GM18508 (cell line): Measurements from ENCODE around the gene ZNF423.

Experiments
- ATAC-seq: cut with Tn5 transposase; IDR thresholded peaks from one replicate; pipeline ENCODE4 v1.9.1; 2021; ENCODE audit warnings: moderate number of reproducible peaks; ENCODE audit not compliant: insufficient read depth, unreplicated experiment

ZNF423 gene

DNA sequence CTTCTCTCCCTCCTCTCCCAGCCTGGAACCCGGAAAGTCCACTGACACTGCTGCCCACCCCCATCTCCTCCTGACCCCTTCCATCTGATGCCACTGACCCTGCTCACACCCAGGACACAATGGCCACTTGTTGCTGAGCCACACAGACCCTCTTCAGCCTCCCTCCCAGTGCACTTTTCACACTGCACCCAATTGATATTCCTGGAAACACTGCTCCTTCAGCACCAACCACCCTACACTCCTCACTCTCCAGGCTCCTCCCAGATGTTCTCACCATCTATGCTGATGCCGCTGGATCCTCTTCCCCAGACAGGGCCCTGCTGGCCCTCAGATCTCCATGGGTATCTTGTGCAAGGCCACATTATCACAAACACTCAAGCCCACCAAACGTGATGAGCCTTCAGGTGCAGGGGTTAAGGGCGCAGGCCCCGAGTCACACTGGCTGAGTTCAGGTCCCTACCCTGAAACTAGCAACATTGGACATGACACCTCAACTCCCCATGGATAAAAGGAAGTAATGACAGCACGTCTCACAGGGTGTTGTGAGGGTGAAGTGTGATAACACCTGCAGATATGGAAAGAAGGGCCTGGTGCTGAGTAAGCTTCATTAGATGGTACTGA is 238.1 kb downstream of the ZNF423 start:
- ATAC-seq: no peak

DNA sequence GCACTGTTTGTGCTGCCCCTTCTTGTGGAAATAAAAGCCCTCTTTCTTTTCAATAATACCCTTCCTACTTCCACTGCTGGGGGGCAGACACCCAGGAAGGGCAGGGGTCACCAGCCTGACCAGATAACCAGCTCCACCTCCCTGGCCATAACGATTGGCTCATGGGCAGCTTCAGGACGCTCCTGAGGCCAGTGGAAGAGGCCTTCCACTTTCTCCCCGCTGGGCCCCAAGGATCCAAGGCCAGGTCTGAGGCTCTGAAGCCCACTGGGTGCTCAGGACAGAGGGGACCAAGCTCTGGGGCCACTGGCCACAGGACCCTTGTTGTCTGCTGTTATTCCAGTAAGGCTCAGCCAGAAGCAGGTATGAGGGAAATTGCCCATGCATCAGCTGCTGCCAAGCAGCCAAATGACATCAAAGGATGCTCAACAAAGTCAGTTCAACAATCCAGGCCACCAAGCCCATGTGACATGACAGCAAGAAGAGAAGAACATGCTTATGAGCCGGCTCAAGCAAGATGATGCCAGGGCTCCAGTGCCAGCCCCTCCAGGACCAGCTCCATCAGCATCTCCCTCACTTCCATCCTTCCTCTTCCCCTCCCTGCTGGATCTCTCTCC is 238.8 kb downstream of the ZNF423 start:
- no peak for ATAC-seq

DNA sequence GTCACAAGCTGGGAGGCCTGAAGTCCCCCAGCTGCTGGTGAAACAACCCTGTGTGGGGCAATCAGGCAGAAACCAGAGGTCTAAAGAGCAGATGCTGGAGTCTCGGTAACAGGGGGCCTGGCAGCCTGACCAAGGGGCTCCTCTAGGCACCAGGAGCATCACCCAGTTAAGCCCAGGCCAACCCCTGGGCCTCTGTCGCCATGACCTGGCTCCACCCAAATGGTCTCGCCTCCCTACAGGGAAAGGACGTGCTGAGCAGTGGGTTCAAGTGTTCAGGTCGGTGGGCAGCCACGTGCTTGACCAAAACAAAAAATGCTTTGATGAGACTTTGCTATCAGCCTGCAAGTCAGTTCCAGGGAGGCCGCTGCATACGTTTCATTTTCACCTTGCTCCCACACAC is 240.3 kb downstream of the ZNF423 start:
- no peak for ATAC-seq

GRCh38 chr16:49610983-49611382 is 244.9 kb downstream of the ZNF423 start:
- ATAC-seq: no peak

- no peak for ATAC-seq
Measured at GRCh38 chr16:49608779-49609178, 247.1 kb downstream of the ZNF423 start.

GRCh38 chr16:49608098-49608497 is 247.8 kb downstream of the ZNF423 start:
- ATAC-seq: no peak

DNA sequence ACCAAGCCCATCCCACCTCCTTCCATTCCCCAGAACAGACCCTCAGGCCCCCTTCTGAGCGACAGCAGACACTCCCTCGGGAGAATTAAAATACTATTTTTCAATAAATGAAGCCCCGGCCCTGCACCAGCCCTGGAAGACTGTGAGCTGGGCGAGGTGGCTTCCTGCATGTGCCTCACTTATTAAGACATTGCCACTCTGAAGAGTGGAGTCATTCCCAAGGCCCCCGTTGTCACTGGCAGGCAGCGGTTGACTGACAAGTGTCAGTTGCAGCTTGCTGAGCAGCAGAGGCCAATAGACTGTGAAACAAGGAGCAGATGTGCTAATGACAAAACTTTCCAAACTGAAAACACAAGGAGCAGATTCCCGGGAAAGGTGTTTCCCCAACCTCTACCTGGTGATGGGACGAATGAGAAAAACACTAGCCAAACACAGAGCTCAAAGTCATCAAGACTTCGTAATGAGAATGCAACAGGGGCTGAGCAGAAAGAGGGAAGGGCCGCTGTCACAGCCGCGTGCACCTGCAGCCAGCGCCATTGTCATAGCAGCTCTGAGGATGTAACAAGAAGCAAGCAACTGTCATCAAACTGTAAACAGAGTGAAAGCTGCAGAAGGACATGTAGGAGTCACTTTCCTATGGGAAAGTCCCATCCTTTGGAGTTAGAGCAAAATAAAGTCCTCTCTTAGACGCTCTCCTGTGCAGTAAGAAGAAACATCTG is 250.2 kb downstream of the ZNF423 start:
- ATAC-seq: no peak

DNA sequence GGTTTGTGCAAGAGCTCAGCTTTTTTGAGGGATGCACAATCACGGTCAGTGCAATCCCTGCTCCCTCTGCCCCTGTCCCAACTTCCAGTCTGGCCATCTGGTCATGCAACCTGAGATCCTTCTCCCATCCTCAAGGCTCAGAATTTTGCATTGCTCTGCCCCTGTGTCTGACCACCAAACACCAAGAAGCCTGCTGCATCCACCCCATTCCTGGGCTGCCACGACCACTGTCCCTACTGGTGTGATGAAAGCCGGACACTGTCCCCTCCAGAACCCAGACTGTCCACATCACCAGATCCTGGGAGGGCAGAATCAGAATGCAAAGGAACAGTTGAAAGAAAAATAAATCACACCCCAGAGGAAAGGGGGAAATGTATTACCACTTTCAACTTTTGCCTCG is 251.3 kb downstream of the ZNF423 start:
- ATAC-seq: no peak

DNA sequence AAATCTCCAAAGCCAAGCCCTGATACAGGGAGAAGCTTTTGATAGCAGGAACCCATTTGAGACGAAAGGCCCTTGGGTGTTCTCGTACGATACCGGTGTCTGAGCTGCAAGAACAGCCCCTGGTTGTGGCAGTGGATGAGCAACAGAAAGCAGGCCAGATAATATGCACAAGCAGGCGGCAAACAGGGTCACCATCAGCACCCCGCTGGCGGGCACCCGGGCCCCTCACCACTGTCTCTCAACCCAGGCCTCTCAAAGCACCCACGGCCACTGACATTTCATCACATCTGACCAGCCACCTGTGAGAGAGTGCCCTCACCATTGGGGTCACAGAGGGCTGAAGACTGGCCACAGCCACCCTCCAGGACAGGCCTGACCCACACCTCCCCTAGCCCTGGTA is 252.0 kb downstream of the ZNF423 start:
- ATAC-seq: no peak

DNA sequence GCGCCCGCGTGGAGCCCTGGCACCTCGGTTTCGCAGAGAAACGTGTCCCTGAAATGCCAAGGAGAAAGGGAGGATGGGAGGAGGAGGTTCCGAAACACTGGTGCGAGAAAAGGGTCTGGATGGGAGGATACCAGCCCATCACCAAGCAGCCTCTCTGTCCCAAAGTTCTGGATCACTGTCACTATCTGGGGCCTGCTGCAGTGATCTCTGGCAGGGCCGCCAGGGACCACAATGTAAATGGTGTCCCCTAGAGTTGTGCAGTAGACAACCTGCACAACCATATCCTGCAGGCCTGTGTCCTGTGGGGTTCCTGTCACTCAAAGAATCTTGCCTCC is 253.0 kb downstream of the ZNF423 start:
- ATAC-seq: no peak

- ATAC-seq: no peak
Measured at GRCh38 chr16:49602201-49602975, 253.5 kb downstream of the ZNF423 start.

GRCh38 chr16:49601576-49601975 is 254.3 kb downstream of the ZNF423 start:
- ATAC-seq: no peak

- no peak for ATAC-seq
Measured at GRCh38 chr16:49600976-49601375, 254.9 kb downstream of the ZNF423 start.

DNA sequence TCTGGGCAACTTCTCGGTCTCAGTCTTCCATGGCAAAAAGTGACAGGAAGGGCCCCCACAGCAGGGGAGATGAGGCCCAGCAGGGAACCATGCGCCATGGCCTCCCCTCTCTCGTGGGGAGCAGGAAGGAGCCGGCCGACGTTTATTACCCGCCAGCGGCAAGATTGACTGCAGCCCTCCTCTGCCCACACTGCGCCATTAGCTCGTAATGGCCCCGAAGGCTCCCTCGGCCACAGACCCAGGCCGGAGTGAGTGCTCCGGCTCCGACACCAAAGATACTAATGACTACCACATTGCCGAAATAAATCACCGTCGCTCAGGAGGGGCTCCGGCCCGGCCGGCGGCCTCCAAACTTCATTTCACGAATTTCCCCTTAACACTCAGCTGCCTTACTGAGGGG is 255.4 kb downstream of the ZNF423 start:
- no peak for ATAC-seq

GRCh38 chr16:49599704-49600103 is 256.2 kb downstream of the ZNF423 start:
- no peak for ATAC-seq

- ATAC-seq: no peak
Measured at GRCh38 chr16:49599281-49599680, 256.6 kb downstream of the ZNF423 start.

- ATAC-seq: no peak
Measured at GRCh38 chr16:49598383-49599170, 257.3 kb downstream of the ZNF423 start.

DNA sequence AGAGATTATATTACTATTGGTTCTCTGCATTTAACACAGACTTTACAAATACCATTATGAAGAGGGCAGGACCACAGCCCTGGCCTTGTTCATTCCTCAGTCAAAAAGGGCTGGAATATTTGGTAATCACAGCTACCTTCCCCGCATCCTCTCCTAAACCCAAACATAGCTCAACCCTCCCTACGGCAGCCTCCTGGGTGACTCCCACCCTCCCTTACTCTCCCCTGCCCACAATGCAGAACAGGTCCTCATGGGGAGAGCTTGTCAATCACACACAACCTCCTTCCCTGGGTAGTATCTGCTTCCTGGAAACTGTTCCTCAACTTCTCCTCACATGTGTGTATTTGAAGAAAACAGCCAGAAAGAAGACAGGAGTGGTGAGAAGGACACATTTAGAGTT is 258.1 kb downstream of the ZNF423 start:
- no peak for ATAC-seq

GRCh38 chr16:49596648-49597291 is 259.1 kb downstream of the ZNF423 start:
- no peak for ATAC-seq

GRCh38 chr16:49596068-49596467 is 259.8 kb downstream of the ZNF423 start:
- no peak for ATAC-seq
